Skeletal muscle tissue (tissue), 4 donors: ENCODE data around the gene STK26. TPM values are rescaled to one million over a fixed set of nuclear protein-coding genes. Genes with fewer than 3 reads are reported as not detected.
"Not testable (repeated sequence)": the region's sequence is repeated elsewhere in the genome, so short reads cannot be mapped to it uniquely, and the experiment has no call there.

ENCODE experiments used
- H3K27ac ChIP-seq: one replicate; pipeline ENCODE4 v1.7.0; 2013; ENCODE audit warnings: mild to moderate bottlenecking, low read depth, low read length, inconsistent platforms
- H3K27me3 ChIP-seq, 3 donors: one replicate each; pipeline ENCODE4 v1.7.0; 2013; ENCODE audit warnings: low read length in 3 of 3; ENCODE audit not compliant: control insufficient read depth in 3 of 3, insufficient read depth in 3 of 3
- H3K36me3 ChIP-seq, 3 donors: one replicate each; pipeline ENCODE4 v1.7.0; 2013; ENCODE audit warnings: low read length in 3 of 3; ENCODE audit not compliant: control insufficient read depth in 3 of 3, insufficient read depth in 3 of 3
- H3K4me1 ChIP-seq, 3 donors: one replicate each; pipeline ENCODE4 v1.7.0; 2013; ENCODE audit warnings: low read length in 3 of 3, mild to moderate bottlenecking in 3 of 3; ENCODE audit not compliant: control insufficient read depth in 3 of 3, insufficient read depth in 3 of 3
- H3K4me3 ChIP-seq, 3 donors: one replicate each; pipeline ENCODE4 v1.7.0; 2013; ENCODE audit warnings: low read length in 3 of 3
- H3K9ac ChIP-seq, 3 donors: one replicate each; pipeline ENCODE4 v1.7.0; 2013; ENCODE audit warnings: low read length in 3 of 3, mild to moderate bottlenecking in 3 of 3, moderate library complexity in 2 of 3, low read depth in 1 of 3
- H3K9me3 ChIP-seq, 3 donors: one replicate each; pipeline ENCODE4 v1.7.0; 2013; ENCODE audit warnings: low read length in 3 of 3; ENCODE audit not compliant: control insufficient read depth in 3 of 3
- total RNA-seq: library from RNA; depleted of rRNA; stranded (reverse); fragments of >200 nt; gene quantifications from one replicate; pipeline ENCODE4 v1.2.3, GENCODE V29; 2014
- donor health status: Osteomylitis.

Gene STK26
- total RNA-seq, 1 donor from 2014 or later, result 24.5 TPM

GRCh38 chrX:132010213-132010612 is 12.9 kb upstream of the STK26 start:
- H3K4me3 ChIP-seq, H3K27ac ChIP-seq, H3K9me3 ChIP-seq, H3K27me3 ChIP-seq, H3K9ac ChIP-seq, H3K4me1 ChIP-seq, H3K36me3 ChIP-seq: not testable (repeated sequence)

- no peaks in the 10 kb centered on the region for H3K36me3 ChIP-seq
- H3K4me3 ChIP-seq, result no peak overlapping the region
- H3K27ac ChIP-seq, result no peak overlapping the region
- H3K9me3 ChIP-seq, result no peaks in the 10 kb centered on the region
- H3K4me1 ChIP-seq, result no peaks in the 10 kb centered on the region
- no peak overlapping the region for H3K9ac ChIP-seq
- peaks cover 0 to 9% (median 0%) of the 10 kb centered on the region in 3 donors for H3K27me3 ChIP-seq
Observed at GRCh38 chrX:132015875-132016274, 7.2 kb upstream of the STK26 start.

- Histone ChIP-seq H3K36me3 (no peaks in the 10 kb centered on the region), H3K4me3 (no peak overlapping the region), H3K9me3 (no peaks in the 10 kb centered on the region), H3K27me3 (peaks cover 0 to 9% (median 0%) of the 10 kb centered on the region in 3 donors), H3K9ac (no peak overlapping the region), H3K4me1 (no peaks in the 10 kb centered on the region), H3K27ac (no peak overlapping the region)
Observed at GRCh38 chrX:132016628-132017430, 6.3 kb upstream of the STK26 start.

DNA sequence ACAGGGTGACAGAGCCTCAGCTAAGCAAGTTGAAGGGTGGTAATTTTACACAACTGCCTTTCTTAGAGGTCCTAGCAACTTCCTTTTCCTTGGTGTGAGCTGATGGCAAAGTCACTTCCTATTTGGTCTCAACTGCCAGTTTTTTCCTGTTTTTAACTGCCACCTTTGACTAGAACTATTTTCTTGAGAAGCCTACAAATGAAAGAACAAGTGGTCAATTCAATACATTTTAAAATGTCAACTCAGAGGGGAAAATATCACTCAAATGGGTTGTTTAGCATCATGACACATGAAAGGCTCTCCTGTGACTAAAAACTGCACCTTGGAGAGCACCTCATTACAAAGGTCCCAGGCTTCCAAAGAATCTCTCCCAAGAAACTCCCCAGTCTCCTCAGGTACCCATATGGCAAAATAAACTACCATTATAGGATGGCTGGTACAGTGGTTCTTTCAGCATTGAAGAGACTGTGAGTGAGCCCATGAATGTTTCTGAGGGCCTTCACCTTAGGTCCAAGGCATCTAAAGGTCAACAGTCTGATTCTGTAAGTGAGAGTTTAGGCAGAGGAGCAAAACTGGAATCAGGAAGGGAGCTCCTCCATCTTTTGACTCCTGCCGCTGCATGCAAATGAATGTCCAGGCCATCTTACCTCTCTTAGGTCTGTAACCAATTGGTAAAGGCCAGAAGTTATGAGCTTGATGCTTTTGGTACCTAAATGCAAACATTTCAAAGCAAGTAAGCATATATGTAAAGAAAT is 5.5 kb upstream of the STK26 start:
- no peak overlapping the region for H3K9ac ChIP-seq
- H3K4me1 ChIP-seq, result no peaks in the 10 kb centered on the region
- H3K27me3 ChIP-seq, result peaks cover 0 to 9% (median 0%) of the 10 kb centered on the region in 3 donors
- no peak overlapping the region for H3K27ac ChIP-seq
- H3K4me3 ChIP-seq, result no peak overlapping the region
- H3K9me3 ChIP-seq, result no peaks in the 10 kb centered on the region
- no peaks in the 10 kb centered on the region for H3K36me3 ChIP-seq

DNA sequence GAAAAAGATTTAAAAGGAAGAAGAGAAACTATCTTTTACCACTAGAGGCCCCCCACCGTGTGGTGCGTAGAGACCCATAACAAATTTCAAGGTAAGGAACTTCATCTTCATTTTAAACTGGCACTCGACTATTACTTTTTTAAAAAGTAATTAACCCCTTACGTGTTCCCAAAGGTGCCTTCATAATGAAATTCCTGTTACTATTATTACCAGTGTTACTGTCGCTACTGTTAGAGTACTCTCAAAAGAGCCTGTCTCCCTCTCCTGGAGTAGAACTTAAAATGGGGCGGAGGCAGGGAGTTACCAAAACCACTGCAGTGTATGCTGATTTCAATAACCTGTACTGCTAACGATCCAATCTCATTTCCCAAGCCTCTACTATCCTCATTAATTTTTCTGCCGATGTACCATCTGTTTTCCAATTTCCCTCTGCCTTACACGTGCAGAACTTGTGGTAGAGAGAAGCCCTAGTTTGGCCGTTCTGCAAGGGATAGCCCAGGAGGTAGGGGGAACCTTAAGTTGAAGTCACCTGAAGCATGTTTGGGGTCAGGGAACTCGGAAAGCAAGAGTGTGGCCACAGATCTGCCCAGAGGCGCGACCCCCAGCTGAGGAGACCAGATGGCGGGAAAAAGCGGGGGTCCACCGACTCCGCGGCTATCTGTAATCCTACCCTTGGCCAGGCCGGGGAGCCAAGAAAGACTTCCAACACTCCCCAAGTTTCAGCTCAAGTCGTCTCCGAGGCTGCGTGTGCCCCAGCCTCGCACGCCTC is 720 bp upstream of the STK26 start:
- peak overlapping the region in 1 of 3 donors; percentile 40 for H3K9ac ChIP-seq
- H3K9me3 ChIP-seq, result no peaks in the 10 kb centered on the region
- peaks cover 0 to 5% (median 0%) of the 10 kb centered on the region in 3 donors for H3K27me3 ChIP-seq
- peaks cover 0 to 6% (median 2%) of the 10 kb centered on the region in 3 donors for H3K4me1 ChIP-seq
- H3K4me3 ChIP-seq, result peak overlapping the region; percentile 49 to 67 (median 60)
- no peaks in the 10 kb centered on the region for H3K36me3 ChIP-seq
- no peak overlapping the region for H3K27ac ChIP-seq

DNA sequence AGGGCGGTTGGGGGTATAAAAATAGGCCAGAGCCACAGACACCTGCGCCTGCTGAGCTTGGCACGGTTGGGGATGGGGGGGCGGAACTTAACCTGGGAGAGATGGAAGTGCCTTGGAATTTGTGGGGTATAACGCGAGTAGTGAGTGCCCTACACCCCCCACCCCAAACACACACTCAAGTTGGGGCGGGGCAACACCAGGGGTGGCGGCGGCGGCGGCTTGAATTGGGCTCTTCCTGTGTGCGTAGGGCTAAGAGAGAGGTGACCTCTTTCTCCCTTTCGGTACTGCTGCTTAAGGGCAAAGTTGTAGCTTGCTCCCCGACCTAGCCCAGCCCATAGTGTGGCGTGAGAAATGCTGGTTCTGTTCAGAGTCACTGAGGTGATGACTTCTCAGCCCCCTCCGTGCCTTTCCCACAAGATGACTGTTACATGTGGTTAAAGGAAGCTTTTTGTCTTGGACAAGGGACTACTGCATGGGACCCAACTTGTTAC is 839 bp downstream of the STK26 start:
- H3K36me3 ChIP-seq, result no peaks in the 10 kb centered on the region
- H3K9ac ChIP-seq, result peak overlapping the region in 2 of 3 donors; percentile 20 to 57
- no peak overlapping the region for H3K27ac ChIP-seq
- H3K4me1 ChIP-seq, result peaks cover 0 to 6% (median 2%) of the 10 kb centered on the region in 3 donors
- peaks cover 0 to 7% (median 0%) of the 10 kb centered on the region in 3 donors for H3K27me3 ChIP-seq
- no peaks in the 10 kb centered on the region for H3K9me3 ChIP-seq
- peak overlapping the region; percentile 60 to 67 (median 65) for H3K4me3 ChIP-seq

DNA sequence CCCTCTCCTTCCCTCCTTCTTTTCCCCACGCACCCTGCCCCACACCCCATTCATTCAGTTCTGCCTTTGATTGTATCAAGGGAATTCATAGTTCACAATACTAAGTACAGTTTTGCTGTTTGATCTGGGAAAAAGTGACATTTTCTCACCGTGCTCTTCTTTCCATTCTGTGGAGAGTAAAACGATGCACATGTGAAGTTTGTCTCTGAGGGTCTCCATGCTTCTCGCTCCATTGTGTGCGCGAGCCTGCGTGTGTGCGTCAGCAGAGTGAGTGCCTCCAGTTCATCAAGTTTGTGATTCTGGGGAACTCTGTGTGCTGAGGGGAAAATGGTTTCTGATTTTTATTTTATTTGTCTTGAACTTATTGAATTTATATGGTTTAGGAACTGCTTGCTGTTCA is 1.9 kb downstream of the STK26 start:
- peaks cover 0 to 6% (median 2%) of the 10 kb centered on the region in 3 donors for H3K4me1 ChIP-seq
- no peak overlapping the region for H3K9ac ChIP-seq
- H3K27me3 ChIP-seq, result peaks cover 0 to 7% (median 0%) of the 10 kb centered on the region in 3 donors
- no peaks in the 10 kb centered on the region for H3K9me3 ChIP-seq
- no peaks in the 10 kb centered on the region for H3K36me3 ChIP-seq
- H3K27ac ChIP-seq, result no peak overlapping the region
- no peak overlapping the region for H3K4me3 ChIP-seq

DNA sequence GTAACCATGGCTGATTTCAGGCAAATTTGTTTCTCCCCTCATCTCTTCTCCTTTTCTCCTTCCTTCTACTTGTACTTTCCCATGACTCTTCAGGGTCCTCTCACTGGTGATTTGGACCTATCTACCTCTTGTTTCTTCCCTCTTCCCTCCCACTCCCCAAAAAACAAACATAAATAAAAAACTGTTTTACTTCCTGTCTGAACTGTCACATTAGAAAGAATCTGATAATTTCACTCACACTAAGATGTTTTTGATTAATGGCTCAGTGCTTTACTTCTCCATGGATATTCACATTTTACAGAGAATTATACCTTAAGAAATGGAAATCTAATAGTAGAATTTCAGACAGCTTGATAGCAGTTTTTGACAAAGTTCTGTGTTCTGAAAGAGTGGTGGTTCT is 7.2 kb downstream of the STK26 start:
- H3K36me3 ChIP-seq, result no peaks in the 10 kb centered on the region
- H3K4me1 ChIP-seq, result no peaks in the 10 kb centered on the region
- H3K9me3 ChIP-seq, result no peaks in the 10 kb centered on the region
- H3K27ac ChIP-seq, result no peak overlapping the region
- H3K4me3 ChIP-seq, result no peak overlapping the region
- H3K9ac ChIP-seq, result no peak overlapping the region
- H3K27me3 ChIP-seq, result peaks cover 0 to 7% (median 0%) of the 10 kb centered on the region in 3 donors

DNA sequence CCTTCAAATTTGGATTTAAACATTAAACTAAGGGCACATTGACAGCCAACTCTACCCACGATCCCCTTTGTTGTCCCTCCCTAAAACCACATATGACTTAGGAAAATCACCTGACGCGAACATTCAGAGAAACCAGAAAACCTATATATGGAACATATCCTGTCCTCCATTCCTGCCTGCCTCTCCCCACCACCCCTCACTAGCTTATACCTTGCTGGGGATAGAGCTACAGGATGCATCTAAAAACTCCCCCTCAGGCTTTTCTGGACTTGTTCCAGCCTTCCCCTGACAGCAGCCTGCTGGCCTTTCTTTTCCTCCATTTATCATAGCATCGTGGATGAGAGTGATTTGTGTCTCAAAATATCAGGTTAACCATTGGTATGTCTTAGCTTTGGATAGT is 8.8 kb downstream of the STK26 start:
- H3K27ac ChIP-seq, result no peak overlapping the region
- H3K27me3 ChIP-seq, result peaks cover 0 to 7% (median 0%) of the 10 kb centered on the region in 3 donors
- no peak overlapping the region for H3K4me3 ChIP-seq
- no peak overlapping the region for H3K9ac ChIP-seq
- no peaks in the 10 kb centered on the region for H3K4me1 ChIP-seq
- H3K9me3 ChIP-seq, result no peaks in the 10 kb centered on the region
- H3K36me3 ChIP-seq, result no peaks in the 10 kb centered on the region
